Left renal pelvis (tissue), 4 donors: ENCODE results near the gene HRH3. TPM values are rescaled to one million over a fixed set of nuclear protein-coding genes. Genes with fewer than 3 reads are reported as not detected.

ENCODE experiments used
- DNase-seq, 4 donors: peaks; one replicate each; pipeline ENCODE4 v3.0.0-alpha.2; 2013; ENCODE audit warnings: low read depth in 4 of 4, low spot score in 3 of 4
- polyA plus RNA-seq, 4 donors: library from polyadenylated mRNA; unstranded; fragments of 120-200 nt; gene quantifications; one replicate each; pipeline ENCODE4 v1.2.1, GENCODE V29; 2013; ENCODE audit not compliant: insufficient read length in 4 of 4

HRH3 gene
- polyA plus RNA-seq, 4 donors = 0.07 to 0.37 (median 0.17) TPM; not detected in 1

GRCh38 chr20:62244644-62245108, 24.6 kb upstream of the HRH3 start:
- no peak for DNase-seq

- DNase-seq = no peak
Observed at GRCh38 chr20:62243906-62244515, 23.9 kb upstream of the HRH3 start.

GRCh38 chr20:62243106-62243505, 23.0 kb upstream of the HRH3 start:
- no peak for DNase-seq

- no peak for DNase-seq
Observed at GRCh38 chr20:62242176-62242575, 22.1 kb upstream of the HRH3 start.

GRCh38 chr20:62241506-62241905, 21.4 kb upstream of the HRH3 start:
- DNase-seq = no peak

GRCh38 chr20:62240020-62240685, 20.1 kb upstream of the HRH3 start:
- DNase-seq = no peak

- DNase-seq = no peak
Observed at GRCh38 chr20:62239278-62239879, 19.3 kb upstream of the HRH3 start.

- DNase-seq = no peak
Observed at GRCh38 chr20:62238569-62239277, 18.6 kb upstream of the HRH3 start.

- peak; percentile 94 to 96 (median 96) for DNase-seq
Observed at GRCh38 chr20:62237801-62238568, 17.9 kb upstream of the HRH3 start, which contains the start of gene OSBPL2. Gene OSBPL2, plus strand, starts transcription at chr20:62238521. Its CDS starts 17,664 bp downstream, at chr20:62256185.

GRCh38 chr20:62237514-62237800, 17.4 kb upstream of the HRH3 start:
- DNase-seq = no peak

- no peak for DNase-seq
Observed at GRCh38 chr20:62236766-62237513, 16.9 kb upstream of the HRH3 start.

- DNase-seq = no peak
Observed at GRCh38 chr20:62236200-62236599, 16.1 kb upstream of the HRH3 start.

GRCh38 chr20:62235777-62236157, 15.7 kb upstream of the HRH3 start:
- no peak for DNase-seq

GRCh38 chr20:62235001-62235776, 15.1 kb upstream of the HRH3 start:
- no peak for DNase-seq

- no peak for DNase-seq
Observed at GRCh38 chr20:62234339-62234738, 14.3 kb upstream of the HRH3 start.

- no peak for DNase-seq
Observed at GRCh38 chr20:62233684-62234083, 13.6 kb upstream of the HRH3 start.

- DNase-seq = no peak
Observed at GRCh38 chr20:62232770-62233645, 12.9 kb upstream of the HRH3 start.

- DNase-seq = no peak
Observed at GRCh38 chr20:62232194-62232593, 12.1 kb upstream of the HRH3 start.
